Effector CD4-positive, alpha-beta T cell (primary cell): ENCODE measurements around the gene MORN2.

ENCODE experiments used
- DNase-seq: peaks from one replicate; pipeline ENCODE4 v3.0.0-alpha.2; 2020

MORN2 gene

GRCh38 chr2:38892819-38893218, 17.0 kb downstream of the MORN2 start:
- DNase-seq: no peak

DNA sequence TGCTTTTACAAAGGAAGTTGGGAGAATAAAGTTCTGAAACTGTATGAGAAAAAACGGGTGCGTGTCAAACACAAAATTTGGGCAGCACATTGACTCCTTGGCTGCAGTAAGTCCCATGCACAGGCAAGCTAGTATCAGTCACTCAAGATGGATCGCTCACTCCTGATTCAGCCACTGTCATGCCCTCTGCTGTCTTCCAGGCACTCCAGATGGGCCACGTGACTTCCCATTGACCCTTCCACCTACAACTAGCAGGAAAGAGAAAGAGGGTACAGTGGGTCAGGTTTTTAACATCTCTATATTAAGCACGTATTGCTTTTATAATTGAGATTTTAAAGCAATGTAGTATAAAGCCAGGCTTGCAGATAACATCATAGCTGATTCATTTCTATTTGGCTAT, 22.5 kb downstream of the MORN2 start:
- DNase-seq: no peak

DNA sequence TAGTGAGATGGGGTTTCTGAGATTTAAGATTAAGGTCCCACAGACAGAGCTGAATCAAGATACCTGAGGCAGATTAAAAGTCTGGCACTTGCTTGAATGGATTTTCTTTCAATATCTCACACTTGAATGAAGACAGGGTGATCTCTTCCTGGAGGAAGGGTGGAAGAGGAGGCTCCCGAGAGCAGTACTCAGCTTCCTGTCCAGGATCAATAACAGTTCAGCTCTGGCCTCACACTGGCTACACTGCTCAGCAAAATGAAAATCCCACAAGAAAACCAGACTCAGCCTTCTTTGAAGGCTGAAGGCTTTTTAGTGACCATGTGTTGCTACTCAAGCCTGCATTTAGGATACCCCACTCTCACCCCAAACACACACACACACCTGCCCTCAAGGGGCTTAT, 24.9 kb downstream of the MORN2 start:
- DNase-seq: no peak

DNA sequence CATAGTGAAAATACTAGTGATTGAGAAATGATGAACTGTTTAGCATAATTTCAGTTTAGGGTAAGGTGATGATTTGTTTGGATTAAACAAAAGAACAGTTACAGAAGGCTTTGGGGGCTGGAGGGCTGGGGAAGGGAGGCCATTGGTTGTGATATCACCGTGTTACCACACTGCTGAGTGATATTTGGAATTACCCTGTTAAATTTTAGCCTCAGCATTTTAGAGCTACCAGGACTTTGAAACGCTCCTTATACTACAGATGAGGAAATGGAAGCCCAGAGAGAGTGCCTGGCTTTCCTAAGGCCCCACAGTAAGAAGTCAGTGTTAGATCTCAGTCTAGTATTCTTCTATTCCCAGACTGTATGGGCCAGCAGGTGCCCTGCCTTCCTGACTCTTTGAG, 29.5 kb downstream of the MORN2 start:
- DNase-seq: no peak

GRCh38 chr2:38907242-38907641, 31.5 kb downstream of the MORN2 start:
- no peak for DNase-seq

- no peak for DNase-seq
These were observed 32.2 kb downstream of the MORN2 start for GRCh38 chr2:38907743-38908562.

- no peak for DNase-seq
These were observed 34.1 kb downstream of the MORN2 start for GRCh38 chr2:38909872-38910271.

- no peak for DNase-seq
These were observed 35.4 kb downstream of the MORN2 start for GRCh38 chr2:38911191-38911590.

DNA sequence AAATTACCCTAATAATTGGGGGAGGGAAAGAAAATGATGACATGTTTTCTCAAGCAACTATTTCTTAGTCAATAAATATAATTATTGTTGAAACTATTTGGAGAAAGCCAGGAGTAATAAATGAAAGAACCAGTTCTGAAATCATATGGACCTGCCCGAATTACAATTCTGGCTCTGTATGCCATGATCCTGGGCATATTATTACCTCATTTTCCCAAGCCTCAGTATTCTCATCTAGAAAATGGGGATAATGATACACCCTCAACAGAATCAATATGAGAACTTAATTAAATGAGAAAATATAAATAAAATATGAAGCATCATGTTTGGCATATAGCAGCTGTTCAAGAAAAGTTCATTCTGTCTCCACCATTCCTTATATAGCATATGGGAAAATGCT, 36.8 kb downstream of the MORN2 start:
- no peak for DNase-seq

- no peak for DNase-seq
These were observed 46.6 kb downstream of the MORN2 start for GRCh38 chr2:38922389-38922788.

GRCh38 chr2:38922902-38923301, 47.1 kb downstream of the MORN2 start:
- no peak for DNase-seq

DNA sequence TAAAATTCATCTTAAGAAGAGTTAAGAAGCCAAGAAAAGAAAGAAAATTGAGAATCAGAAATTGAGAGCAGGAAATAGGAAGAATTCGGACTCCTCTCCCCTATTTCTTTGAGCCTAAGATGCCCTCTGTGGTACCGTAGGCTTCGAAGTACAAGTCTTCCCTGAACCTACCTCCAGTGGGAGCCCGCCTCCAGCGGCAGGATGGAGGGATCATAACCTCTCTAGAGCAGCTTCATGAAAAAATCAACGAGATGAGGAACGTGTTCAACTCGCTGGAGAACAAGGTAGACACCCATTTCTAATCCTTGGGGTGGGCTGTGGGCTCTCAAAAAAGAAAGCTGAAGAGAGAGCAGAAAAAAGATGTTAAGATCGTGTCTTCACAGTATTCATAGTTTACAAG, 50.2 kb downstream of the MORN2 start:
- no peak for DNase-seq

DNA sequence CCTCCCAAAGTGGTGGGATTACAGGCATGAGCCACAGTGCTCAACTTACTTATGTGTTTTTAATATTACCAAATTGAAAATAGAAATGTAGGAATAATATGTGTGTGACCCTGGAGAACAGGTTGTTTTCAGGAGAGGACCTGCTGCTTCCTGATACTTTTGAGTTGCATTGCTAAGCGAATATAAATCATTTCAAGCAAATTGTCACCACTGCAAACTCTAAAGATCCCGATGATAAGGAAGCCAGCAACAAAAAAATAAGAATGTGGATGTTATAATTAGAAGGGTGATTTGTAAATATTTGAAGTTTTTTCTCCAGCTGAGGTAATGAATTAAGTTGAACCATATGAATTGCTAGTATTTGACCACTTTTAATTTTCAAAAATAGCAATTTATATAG, 54.8 kb downstream of the MORN2 start:
- no peak for DNase-seq
